Measurements from ENCODE around the gene ADISSP. TPM values are rescaled to one million over a fixed set of nuclear protein-coding genes. Genes with fewer than 3 reads are reported as not detected.

ADISSP gene
- total and polyA plus RNA-seq, 2 of the 13 experiments (the other 11 are each of a cell fraction or from before 2014, with no cell fraction given): 38.3 to 90.6 TPM

DNA sequence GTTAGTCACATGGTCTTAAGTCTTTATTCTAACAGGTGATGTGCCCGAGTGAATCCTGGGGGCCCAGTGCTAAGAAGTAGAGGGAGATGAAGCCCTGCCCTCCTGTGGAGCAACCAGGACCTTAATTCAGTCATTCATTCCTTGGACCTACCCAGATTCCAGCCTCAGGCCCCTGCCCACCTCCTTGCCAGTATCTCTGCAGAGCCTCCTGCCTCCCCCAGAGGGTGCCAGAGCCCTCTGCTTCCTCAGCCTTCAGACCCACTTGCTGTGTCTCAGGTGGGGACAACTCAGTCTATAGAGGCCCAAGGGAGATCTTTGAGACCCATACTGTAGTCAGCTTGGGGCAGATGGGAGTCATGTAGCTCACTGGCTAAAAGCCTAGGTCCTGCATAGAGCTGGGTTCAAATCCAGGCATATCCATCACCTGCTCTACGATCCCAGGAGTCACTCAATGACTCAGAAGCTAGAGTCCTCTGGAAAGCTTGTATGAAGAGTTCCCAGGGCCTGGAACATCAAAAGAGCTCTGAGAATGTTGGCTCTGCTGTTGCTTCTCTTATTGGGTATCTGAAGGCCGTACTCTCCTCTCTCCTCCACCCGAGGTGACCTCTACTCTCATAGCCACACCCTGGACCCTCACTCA is 51.2 kb downstream of the ADISSP start (continued):
- TF ChIP-seq, protein P1, sequence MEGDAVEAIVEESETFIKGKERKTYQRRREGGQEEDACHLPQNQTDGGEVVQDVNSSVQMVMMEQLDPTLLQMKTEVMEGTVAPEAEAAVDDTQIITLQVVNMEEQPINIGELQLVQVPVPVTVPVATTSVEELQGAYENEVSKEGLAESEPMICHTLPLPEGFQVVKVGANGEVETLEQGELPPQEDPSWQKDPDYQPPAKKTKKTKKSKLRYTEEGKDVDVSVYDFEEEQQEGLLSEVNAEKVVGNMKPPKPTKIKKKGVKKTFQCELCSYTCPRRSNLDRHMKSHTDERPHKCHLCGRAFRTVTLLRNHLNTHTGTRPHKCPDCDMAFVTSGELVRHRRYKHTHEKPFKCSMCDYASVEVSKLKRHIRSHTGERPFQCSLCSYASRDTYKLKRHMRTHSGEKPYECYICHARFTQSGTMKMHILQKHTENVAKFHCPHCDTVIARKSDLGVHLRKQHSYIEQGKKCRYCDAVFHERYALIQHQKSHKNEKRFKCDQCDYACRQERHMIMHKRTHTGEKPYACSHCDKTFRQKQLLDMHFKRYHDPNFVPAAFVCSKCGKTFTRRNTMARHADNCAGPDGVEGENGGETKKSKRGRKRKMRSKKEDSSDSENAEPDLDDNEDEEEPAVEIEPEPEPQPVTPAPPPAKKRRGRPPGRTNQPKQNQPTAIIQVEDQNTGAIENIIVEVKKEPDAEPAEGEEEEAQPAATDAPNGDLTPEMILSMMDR (CRISPR knock-in tag; IDR thresholded peaks at IDR 0.05): peak; percentile 96
- TF ChIP-seq AHDC1 (CRISPR knock-in tag; IDR thresholded peaks at IDR 0.05; ENCODE audit: borderline replicate concordance): no peak
- TF ChIP-seq SAP130 (CRISPR knock-in tag; IDR thresholded peaks at IDR 0.05; ENCODE audit: low read depth): 0 out of 2 replicates have a peak, but pooled peaks have one; percentile 25
- TF ChIP-seq ZNF337 (CRISPR knock-in tag; IDR thresholded peaks at IDR 0.05; ENCODE audit: borderline replicate concordance, low read depth): no peak
- TF ChIP-seq CAMTA2 (CRISPR knock-in tag; IDR thresholded peaks at IDR 0.05; ENCODE audit: borderline replicate concordance): no peak
- no peak for TF ChIP-seq ZNF788 (CRISPR knock-in tag; IDR thresholded peaks at IDR 0.05; ENCODE audit: borderline replicate concordance)
- no peak for TF ChIP-seq RFXAP (CRISPR knock-in tag; IDR thresholded peaks at IDR 0.05; ENCODE audit: borderline replicate concordance)
- TF ChIP-seq ZNF878 (CRISPR knock-in tag; IDR thresholded peaks at IDR 0.05): no peak
- no peak for TF ChIP-seq ZBTB38 (CRISPR knock-in tag; IDR thresholded peaks at IDR 0.05)
- peak; percentile 52; the same call in 1 of the 2 replicates for TF ChIP-seq IRF9 (CRISPR knock-in tag; IDR thresholded peaks at IDR 0.05; ENCODE audit: borderline replicate concordance)
- TF ChIP-seq MXI1 (IDR thresholded peaks at IDR 0.05; ENCODE audit: borderline replicate concordance, low read depth, low read length): no peak; the same call in 2 of the 3 replicates
- no peak for TF ChIP-seq DNMT1 (CRISPR knock-in tag; IDR thresholded peaks at IDR 0.05)
- no peak for TF ChIP-seq NFATC3 (CRISPR knock-in tag; IDR thresholded peaks at IDR 0.05)
- TF ChIP-seq, protein P2, sequence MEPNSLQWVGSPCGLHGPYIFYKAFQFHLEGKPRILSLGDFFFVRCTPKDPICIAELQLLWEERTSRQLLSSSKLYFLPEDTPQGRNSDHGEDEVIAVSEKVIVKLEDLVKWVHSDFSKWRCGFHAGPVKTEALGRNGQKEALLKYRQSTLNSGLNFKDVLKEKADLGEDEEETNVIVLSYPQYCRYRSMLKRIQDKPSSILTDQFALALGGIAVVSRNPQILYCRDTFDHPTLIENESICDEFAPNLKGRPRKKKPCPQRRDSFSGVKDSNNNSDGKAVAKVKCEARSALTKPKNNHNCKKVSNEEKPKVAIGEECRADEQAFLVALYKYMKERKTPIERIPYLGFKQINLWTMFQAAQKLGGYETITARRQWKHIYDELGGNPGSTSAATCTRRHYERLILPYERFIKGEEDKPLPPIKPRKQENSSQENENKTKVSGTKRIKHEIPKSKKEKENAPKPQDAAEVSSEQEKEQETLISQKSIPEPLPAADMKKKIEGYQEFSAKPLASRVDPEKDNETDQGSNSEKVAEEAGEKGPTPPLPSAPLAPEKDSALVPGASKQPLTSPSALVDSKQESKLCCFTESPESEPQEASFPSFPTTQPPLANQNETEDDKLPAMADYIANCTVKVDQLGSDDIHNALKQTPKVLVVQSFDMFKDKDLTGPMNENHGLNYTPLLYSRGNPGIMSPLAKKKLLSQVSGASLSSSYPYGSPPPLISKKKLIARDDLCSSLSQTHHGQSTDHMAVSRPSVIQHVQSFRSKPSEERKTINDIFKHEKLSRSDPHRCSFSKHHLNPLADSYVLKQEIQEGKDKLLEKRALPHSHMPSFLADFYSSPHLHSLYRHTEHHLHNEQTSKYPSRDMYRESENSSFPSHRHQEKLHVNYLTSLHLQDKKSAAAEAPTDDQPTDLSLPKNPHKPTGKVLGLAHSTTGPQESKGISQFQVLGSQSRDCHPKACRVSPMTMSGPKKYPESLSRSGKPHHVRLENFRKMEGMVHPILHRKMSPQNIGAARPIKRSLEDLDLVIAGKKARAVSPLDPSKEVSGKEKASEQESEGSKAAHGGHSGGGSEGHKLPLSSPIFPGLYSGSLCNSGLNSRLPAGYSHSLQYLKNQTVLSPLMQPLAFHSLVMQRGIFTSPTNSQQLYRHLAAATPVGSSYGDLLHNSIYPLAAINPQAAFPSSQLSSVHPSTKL (CRISPR knock-in tag; IDR thresholded peaks at IDR 0.05): no peak
- TF ChIP-seq SMC3 (IDR thresholded peaks at IDR 0.05; ENCODE audit: low read length): peak; percentile 91

Measured in HepG2 (cell line).